RKO (cell line): ENCODE measurements around the gene ZDHHC12.
A peak's percentile ranks its signal among the peaks of the same experiment; 100 is the strongest.

Experiments used
- DNase-seq: peaks from one replicate; pipeline ENCODE4 v3.0.0-alpha.2; 2016; ENCODE audit warnings: low spot score

The ZDHHC12 gene

DNA sequence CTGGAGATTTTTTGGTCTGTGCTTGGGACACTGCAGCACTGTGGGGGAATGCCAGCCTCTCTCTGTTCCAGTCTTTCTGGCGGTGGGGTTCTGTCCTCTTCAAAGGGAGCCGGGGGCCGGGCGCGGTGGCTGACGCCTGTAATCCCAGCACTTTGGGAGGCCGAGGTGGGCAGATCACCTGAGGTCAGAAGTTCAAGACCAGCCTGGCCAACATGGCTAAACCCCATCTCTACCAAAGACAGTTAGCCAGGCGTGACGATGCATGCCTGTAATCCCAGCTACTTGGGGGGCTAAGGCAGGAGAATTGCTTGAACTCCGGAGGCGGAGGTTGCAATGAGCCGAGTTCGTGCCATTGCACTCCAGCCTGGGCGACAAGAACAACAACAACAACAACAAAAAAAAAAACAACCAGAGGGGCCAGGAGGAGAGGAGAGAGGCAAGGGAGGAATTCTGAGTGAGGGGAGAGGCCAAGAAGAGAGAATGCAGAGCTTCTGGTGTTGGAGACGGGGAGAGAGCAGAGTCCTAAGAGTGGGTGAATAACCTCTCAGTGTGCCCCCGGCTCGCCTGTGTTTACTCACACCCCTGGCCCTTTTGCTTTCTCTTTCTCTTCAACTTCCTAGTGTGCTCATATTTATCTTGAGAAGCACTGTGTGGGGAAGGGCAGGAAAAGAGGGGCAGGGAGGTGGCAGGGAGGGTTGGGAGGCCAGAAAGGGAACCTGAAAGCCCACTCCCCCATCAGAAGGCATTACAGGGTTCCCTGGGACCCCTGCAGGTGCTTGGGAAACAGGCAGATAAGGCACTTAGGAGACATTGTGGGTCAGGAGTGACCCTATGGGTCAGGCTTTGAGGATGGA is 38.1 kb downstream of the ZDHHC12 start:
- DNase-seq = peak; percentile 81

GRCh38 chr9:128684325-128685199 is 39.4 kb downstream of the ZDHHC12 start:
- peak; percentile 100 for DNase-seq

- DNase-seq = no peak
Observed at GRCh38 chr9:128684065-128684324, 39.9 kb downstream of the ZDHHC12 start.

DNA sequence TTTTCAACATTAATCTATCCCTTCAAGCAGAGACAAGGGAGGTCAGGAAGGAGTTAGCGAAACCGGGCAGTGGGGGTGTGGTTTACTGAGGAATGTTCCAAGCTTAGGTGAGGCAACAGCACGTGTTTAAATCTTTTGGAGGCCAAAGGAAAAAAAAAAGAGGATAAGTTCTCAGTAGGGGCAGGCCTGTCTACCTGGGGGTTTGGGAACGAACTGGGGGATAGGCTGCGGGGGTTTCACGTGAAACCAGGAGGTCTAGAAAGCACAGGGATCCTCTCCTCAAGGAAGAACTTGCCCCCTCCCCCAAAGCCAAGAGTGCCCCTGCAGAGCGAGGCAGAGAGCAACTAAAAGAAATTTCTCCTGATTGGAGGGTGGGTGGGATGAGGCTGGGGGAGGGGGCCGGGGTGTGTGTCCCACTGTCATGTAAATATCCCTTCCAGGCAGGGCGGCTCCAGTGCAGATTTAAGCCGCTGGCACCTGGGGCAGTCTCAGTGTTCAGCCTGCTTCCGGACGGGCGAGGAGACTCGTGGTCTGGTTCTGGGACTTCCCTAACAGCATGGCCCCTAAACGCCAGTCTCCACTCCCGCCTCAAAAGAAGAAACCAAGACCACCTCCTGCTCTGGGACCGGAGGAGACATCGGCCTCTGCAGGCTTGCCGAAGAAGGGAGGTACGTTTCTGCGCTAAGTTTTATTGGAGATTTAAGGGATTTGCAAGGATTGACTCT is 40.4 kb downstream of the ZDHHC12 start:
- DNase-seq = peak; percentile 79

GRCh38 chr9:128677794-128678193 is 46.1 kb downstream of the ZDHHC12 start:
- no peak for DNase-seq

GRCh38 chr9:128675382-128675781 is 48.5 kb downstream of the ZDHHC12 start:
- DNase-seq = no peak
